ENCODE measurements around the gene SREBF1.

- no peak for TF ChIP-seq SIN3A (IDR thresholded peaks at IDR 0.05; ENCODE audit: low read depth)
- TF ChIP-seq, protein P1, sequence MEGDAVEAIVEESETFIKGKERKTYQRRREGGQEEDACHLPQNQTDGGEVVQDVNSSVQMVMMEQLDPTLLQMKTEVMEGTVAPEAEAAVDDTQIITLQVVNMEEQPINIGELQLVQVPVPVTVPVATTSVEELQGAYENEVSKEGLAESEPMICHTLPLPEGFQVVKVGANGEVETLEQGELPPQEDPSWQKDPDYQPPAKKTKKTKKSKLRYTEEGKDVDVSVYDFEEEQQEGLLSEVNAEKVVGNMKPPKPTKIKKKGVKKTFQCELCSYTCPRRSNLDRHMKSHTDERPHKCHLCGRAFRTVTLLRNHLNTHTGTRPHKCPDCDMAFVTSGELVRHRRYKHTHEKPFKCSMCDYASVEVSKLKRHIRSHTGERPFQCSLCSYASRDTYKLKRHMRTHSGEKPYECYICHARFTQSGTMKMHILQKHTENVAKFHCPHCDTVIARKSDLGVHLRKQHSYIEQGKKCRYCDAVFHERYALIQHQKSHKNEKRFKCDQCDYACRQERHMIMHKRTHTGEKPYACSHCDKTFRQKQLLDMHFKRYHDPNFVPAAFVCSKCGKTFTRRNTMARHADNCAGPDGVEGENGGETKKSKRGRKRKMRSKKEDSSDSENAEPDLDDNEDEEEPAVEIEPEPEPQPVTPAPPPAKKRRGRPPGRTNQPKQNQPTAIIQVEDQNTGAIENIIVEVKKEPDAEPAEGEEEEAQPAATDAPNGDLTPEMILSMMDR (IDR thresholded peaks at IDR 0.05 in 2 of 3, conservative IDR thresholded peaks at IDR 0.05 in 1 of 3; ENCODE audit: borderline replicate concordance in 1 of 3, insufficient read depth in 1 of 3, low read depth in 2 of 3, low read length in 2 of 3): no peak
These were observed 42.4 kb downstream of the SREBF1 start for GRCh38 chr17:17794382-17794781.

Measured in HCT116 (cell line).